COLO668 (cell line): Measurements from ENCODE around the gene ZNF620.
"Not testable (repeated sequence)": the region's sequence is repeated elsewhere in the genome, so short reads cannot be mapped to it uniquely, and the experiment has no call there.

Experiments
- DNase-seq: peaks from one replicate; lab custom pipeline; 2025; ENCODE audit not compliant: unreplicated experiment; lab: John Stamatoyannopoulos, UW

The ZNF620 gene

DNA sequence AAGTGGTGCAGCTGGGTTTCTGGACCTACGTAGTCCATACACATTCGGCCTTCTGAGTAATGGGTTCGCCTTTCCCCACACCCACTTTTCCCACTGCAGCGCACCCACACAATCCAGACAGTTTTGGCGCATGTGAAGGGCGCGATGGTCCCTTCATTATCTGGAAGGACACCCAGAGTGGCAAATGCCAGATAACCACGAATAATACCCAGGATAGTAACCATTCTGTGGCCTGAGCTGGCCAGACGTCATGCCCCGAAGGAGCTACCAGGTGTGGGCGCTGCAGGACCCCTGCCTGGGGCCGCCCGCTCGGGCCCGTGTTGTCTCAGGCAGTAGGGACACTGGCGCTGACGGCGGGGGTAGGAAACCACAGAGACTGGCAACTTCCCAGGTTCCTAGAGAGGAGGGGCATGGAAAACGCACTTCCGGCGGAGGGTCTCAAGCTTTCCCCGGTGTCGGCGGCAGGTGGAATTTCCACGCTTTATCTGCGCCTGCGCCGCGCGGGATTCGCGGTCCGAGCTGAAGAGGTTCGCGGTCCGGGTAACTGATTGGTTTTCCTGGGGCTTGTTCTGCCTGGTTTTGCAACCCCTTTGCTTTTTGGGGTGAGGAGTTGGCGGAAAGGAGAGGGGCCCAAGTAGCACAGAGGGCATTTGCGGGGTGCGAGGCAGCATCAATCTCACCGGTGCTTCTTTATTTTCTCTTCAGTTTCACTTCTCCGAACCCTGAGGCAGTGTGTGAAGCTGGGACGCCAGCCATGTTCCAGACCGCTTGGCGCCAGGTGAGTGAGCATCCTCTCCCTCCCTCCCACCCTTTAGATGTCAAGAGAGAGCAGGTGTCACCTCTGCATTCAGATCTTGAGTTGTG is at the start of gene ZNF620:
Gene ZNF620 (plus strand): TSS at position 441 of the 864 bp plus-strand sequence. CDS start 314 bp downstream, at position 755.
- peak; percentile 88 for DNase-seq

- DNase-seq = no peak
Observed at GRCh38 chr3:40456279-40456939, 49.4 kb upstream of the ZNF620 start.

GRCh38 chr3:40456940-40457823 is 48.7 kb upstream of the ZNF620 start, which contains the start of gene RPL14:
Gene RPL14 (plus strand): TSS chr3:40457339. CDS start chr3:40457472, 133 bp downstream.
- DNase-seq = peak; percentile 92

DNA sequence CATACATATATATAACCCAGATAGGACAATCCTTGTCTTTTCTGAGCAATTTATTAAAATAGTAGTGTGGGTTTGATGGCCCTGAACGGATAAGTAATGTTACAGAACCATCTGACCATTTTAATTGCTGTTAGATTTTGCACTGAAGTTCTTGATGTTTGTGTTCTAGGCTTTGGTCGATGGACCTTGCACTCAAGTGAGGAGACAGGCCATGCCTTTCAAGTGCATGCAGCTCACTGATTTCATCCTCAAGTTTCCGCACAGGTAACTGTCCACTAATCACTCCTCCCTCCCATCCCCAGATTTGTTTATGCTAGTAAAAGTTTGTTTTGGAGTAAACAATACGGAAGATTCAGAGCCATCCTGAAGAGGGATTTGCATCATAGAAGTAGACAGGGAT is 47.4 kb upstream of the ZNF620 start:
- DNase-seq = no peak

GRCh38 chr3:40460481-40460880 is 45.4 kb upstream of the ZNF620 start:
- not testable (repeated sequence) for DNase-seq

GRCh38 chr3:40461161-40461560 is 44.7 kb upstream of the ZNF620 start:
- DNase-seq = no peak

DNA sequence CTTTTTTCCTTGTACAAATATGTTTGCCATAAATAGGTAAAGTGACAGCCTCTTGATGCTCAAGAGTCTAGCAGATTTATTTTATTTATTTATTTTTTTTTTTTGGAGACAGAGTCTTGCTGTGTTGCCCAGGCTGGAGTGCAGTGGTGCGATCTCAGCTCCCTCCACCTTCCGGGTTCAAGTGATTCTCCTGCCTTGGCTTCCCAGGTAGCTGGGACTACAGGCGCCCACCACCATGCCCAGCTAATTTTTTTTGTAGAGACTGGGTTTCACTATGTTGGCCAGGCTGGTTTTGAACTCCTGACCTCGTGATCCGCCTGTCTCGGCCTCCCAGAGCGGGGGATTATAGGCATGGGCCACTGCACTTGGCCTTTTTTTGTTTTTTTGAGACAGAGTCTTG is 43.0 kb upstream of the ZNF620 start:
- DNase-seq = not testable (repeated sequence)

DNA sequence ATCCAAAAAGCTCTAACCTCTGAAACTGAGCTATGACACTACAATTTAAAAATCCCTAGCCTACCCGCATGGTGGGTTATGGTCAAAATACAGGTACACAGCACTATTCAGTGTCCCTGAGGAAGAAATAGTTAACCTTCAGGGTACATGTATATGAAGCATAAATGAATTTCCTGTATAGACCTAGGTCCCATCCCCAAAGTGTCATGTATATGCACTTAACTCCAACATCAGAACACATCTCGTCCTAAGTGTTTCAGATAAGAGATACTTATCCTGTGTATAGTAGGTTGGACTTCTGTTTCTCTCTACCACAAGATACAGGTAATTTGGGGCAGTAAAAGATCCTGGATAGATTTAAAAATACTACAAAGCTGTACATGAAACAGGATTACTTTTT is 42.3 kb upstream of the ZNF620 start:
- DNase-seq = no peak

DNA sequence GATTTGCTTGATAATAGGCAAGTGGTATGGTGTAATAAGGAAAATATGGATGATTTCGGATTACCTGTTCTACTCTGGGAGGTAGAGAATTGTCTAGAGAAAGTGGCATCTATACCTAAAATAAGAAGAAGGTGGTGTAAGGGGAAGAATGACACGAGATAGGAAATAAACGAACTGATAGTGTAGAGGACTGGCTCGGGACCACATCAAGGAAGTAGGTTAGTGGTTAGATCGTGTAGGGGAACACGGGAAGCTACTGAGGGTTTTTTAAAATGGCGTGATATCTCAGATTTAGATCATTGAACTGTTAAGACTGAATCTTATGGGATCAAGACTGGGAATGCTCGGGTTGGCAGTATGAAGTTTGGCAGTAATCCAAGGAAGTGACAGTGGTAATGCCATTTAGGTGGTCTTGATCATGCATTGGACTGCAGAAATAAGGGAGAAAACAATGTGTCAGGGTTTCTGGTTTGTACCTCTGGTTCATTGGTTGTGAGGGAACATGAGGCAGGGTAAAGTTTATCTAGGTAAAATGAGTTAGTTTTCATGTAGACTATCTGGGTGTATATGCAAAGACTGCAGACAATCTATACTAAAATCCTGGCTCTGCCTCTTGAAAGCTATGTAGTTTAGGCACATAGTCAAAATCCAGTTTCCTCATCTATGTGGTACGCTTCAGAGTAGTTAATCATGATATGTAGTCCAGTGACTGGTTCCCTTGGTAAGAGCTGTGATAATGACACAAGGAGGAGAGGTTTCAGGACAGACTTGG is 41.3 kb upstream of the ZNF620 start:
- no peak for DNase-seq

DNA sequence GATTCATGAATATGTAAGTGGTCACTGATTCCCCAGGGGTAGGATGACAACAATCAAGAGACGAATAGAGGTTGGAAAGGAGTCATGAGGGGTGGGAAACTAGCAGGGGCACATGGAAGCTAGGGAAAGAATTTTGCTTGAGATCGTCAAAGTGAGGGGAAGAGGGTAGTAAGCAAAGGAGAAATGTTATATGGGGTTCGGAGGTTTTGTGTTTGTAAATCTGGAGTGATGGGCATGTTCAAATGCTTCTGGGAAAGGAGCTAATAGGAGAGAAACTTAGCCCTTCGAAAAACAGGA is 40.8 kb upstream of the ZNF620 start:
- DNase-seq = no peak

- no peak for DNase-seq
Observed at GRCh38 chr3:40465456-40465855, 40.4 kb upstream of the ZNF620 start.

DNA sequence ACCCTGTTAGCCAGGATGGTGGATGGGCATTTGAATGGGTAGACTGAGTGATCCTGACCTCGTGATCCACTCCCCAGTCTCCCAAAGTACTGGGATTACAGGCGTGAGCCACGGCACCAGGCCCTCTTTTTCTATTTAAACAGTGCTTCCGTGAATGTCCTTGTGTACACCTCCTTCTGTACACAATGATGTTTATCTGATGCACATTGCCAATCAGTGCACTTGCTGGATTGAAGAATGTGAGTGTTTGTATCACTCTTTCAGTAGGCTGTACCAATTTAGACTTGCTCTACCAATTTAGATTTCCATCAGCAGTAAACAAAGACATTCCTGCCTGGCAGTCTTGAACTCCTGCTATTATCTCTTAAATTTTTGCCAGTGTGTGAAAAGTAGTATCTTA is 37.8 kb upstream of the ZNF620 start:
- peak; percentile 32 for DNase-seq

DNA sequence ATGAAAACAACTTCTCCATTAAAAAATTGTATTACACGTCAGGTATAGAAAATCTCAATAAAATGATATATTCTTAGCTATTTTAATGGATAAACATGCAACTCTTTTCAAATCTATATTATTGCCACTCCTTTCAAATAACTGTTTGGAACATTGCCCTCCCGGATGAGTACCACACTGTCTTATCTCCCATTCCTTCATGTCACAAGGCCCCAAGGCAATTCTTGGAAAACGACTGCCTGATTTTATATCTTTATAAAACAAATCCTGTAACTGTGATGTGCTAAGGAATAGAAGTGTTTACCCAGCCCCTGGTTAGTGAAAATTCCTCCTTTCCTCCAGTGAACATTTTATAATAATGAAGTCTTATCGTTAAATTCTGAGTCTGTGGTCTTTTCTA is 35.1 kb upstream of the ZNF620 start:
- no peak for DNase-seq

- DNase-seq = peak; percentile 64
Observed at GRCh38 chr3:40476478-40477470, 29.1 kb upstream of the ZNF620 start, which contains the start of gene ZNF619. Gene ZNF619 (plus strand): TSS chr3:40477122. CDS start chr3:40477980, 858 bp downstream.

DNA sequence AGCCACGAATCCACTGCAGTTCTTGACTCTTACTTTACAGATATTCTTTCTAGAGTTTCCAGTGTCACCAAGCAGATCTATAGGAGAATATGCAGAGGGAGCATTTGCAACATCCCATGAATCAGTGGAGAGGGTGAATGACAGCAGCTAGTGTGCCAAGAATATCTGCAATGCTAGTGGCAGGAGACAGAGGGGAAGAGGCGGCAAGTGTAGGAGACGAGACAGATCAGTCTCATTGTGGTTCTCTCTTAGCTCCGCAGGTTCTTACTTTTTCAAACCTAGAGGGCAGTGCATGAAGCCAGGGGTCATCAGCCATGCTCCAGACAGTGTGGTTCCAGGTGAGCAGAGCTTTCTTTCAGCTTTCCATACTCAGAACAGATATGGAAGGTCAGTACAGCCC is 28.2 kb upstream of the ZNF620 start:
- no peak for DNase-seq

- DNase-seq = no peak
Observed at GRCh38 chr3:40487172-40487571, 18.7 kb upstream of the ZNF620 start.

- DNase-seq = no peak
Observed at GRCh38 chr3:40490916-40491315, 14.9 kb upstream of the ZNF620 start.

DNA sequence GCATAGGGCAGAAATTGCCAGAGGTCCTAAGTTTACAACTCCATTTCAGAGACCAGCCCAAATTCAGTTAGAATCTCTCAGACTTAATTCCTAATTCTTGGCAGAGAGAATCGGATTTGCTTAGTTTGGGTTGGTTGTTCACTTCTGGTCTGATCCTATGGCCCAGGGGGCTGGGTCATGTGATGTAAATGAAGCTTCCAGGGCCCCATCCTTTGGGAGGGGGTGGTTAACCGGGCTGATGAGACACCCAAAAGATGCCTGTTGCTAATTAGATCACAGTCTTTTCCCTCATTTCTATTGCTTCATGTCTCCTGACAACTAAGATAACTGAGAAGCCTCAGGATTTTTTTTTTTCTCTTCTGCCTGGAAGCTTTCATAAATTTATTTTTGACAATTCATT is 11.1 kb upstream of the ZNF620 start:
- DNase-seq = no peak

- DNase-seq = no peak
Observed at GRCh38 chr3:40497288-40497687, 8.6 kb upstream of the ZNF620 start.
